Effector memory CD8-positive, alpha-beta T cell (primary cell): ENCODE data around the gene TNFAIP3.
A peak's percentile ranks its signal among the peaks of the same experiment; 100 is the strongest.

ENCODE experiments used
- ATAC-seq: fragments of 150-1000 bp; cut with Tn5 transposase; replicated peaks from 2 replicates; pipeline ENCODE4 v1.10.0; 2021; ENCODE audit warnings: mild to moderate bottlenecking, moderate library complexity
- DNase-seq, 3 experiments: peaks; one replicate each; pipeline ENCODE4 v3.0.0; 2021
- H3K27ac Mint-ChIP-seq, 2 donors: one replicate each; pipeline ENCODE4 v1.8.0; 2022; ENCODE audit warnings: mild to moderate bottlenecking in 2 of 2, mixed read lengths in 2 of 2, moderate library complexity in 2 of 2
- H3K27me3 Mint-ChIP-seq, 2 donors: one replicate each; pipeline ENCODE4 v1.8.0; 2022; ENCODE audit warnings: mixed read lengths in 2 of 2
- H3K36me3 Mint-ChIP-seq: one replicate; pipeline ENCODE4 v1.8.0; 2022; ENCODE audit warnings: mild to moderate bottlenecking, moderate library complexity, mixed read lengths; ENCODE audit not compliant: insufficient read depth
- H3K4me1 Mint-ChIP-seq, 2 donors: one replicate each; pipeline ENCODE4 v1.8.0; 2022; ENCODE audit warnings: low read depth in 2 of 2, mixed read lengths in 2 of 2
- H3K4me3 Mint-ChIP-seq, 2 donors: one replicate each; pipeline ENCODE4 v1.8.0; 2022; ENCODE audit warnings: mild to moderate bottlenecking in 2 of 2, mixed read lengths in 2 of 2, moderate library complexity in 2 of 2
- H3K9me3 Mint-ChIP-seq, 2 donors: one replicate each; pipeline ENCODE4 v1.8.0; 2022; ENCODE audit warnings: mixed read lengths in 2 of 2

The TNFAIP3 gene

GRCh38 chr6:137872581-137873115 is 5.6 kb downstream of the TNFAIP3 start:
- Mint-ChIP-seq H3K27ac (peak overlapping the region; percentile 97 to 100), H3K4me1 (peaks cover 53 to 63% of the 10 kb centered on the region in 2 donors), H3K36me3 (peaks cover 100% of the 10 kb centered on the region)

GRCh38 chr6:137873273-137873762 is 6.3 kb downstream of the TNFAIP3 start:
- Mint-ChIP-seq H3K27ac (peak overlapping the region; percentile 97 to 100), H3K4me3 (peak overlapping the region; percentile 79 to 95)
- peak; percentile 40 to 58 (median 57) for DNase-seq

More at GRCh38 chr6:137872581-137873115, 5.6 kb downstream of the TNFAIP3 start:
- DNase-seq (no peak), ATAC-seq (no peak)
- Mint-ChIP-seq H3K9me3 (no peaks in the 10 kb centered on the region), H3K27me3 (no peaks in the 10 kb centered on the region), H3K4me3 (peak overlapping the region; percentile 79 to 95)

GRCh38 chr6:137874204-137875057 is 7.4 kb downstream of the TNFAIP3 start:
- peak overlapping the region; percentile 97 to 100 for H3K27ac Mint-ChIP-seq
- peak in 2 of 3 experiments; percentile 16 to 25 for DNase-seq
- H3K27me3 Mint-ChIP-seq: no peaks in the 10 kb centered on the region
- H3K36me3 Mint-ChIP-seq: peaks cover 100% of the 10 kb centered on the region
- H3K9me3 Mint-ChIP-seq: no peaks in the 10 kb centered on the region
- no peak for ATAC-seq
- H3K4me3 Mint-ChIP-seq: peak overlapping the region; percentile 40 to 79
- H3K4me1 Mint-ChIP-seq: peaks cover 50 to 55% of the 10 kb centered on the region in 2 donors

More at GRCh38 chr6:137873273-137873762, 6.3 kb downstream of the TNFAIP3 start:
- H3K36me3 Mint-ChIP-seq: peaks cover 100% of the 10 kb centered on the region
- peaks cover 50 to 58% of the 10 kb centered on the region in 2 donors for H3K4me1 Mint-ChIP-seq
- H3K27me3 Mint-ChIP-seq: no peaks in the 10 kb centered on the region
- H3K9me3 Mint-ChIP-seq: no peaks in the 10 kb centered on the region
- peak; percentile 31 for ATAC-seq

GRCh38 chr6:137875058-137875520 is 8.0 kb downstream of the TNFAIP3 start:
- ATAC-seq: no peak
- Mint-ChIP-seq H3K9me3 (no peaks in the 10 kb centered on the region), H3K36me3 (peaks cover 100% of the 10 kb centered on the region), H3K4me1 (peaks cover 45 to 50% of the 10 kb centered on the region in 2 donors), H3K27me3 (no peaks in the 10 kb centered on the region), H3K4me3 (peak overlapping the region; percentile 40 to 79), H3K27ac (peak overlapping the region; percentile 79 to 100)
- DNase-seq: peak in 2 of 3 experiments; percentile 21 to 35

- Mint-ChIP-seq H3K9me3 (no peaks in the 10 kb centered on the region), H3K4me3 (peak overlapping the region; percentile 40 to 79), H3K27ac (peak overlapping the region; percentile 79 to 100), H3K27me3 (no peaks in the 10 kb centered on the region), H3K36me3 (peaks cover 100% of the 10 kb centered on the region), H3K4me1 (peaks cover 41 to 45% of the 10 kb centered on the region in 2 donors)
- DNase-seq: peak in 1 of 3 experiments; percentile 9
- no peak for ATAC-seq
Observed at GRCh38 chr6:137875606-137876005, 8.5 kb downstream of the TNFAIP3 start.

DNA sequence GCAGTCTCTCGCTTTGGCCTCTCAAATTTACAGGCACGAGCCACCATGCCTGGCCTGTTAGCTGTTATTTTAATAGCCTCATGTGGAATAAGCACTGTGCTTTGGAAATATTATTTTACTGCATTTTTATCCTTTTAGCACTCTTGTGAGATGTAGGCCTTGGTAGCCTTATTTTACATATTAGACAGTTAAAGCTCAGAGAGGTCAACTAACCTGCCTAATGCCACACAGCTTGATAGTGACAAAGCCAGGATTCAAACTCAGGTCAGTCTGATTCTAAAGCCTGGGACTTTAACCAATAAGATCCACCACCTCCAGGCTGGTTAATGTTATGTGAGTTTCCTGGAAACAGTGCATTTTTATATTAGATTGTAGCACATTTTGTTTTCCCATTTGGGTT is 9.5 kb downstream of the TNFAIP3 start:
- H3K4me3 Mint-ChIP-seq: peak overlapping the region in 1 of 2 donors; percentile 80
- no peak for ATAC-seq
- H3K27ac Mint-ChIP-seq: peak overlapping the region; percentile 97 to 100
- peaks cover 39 to 45% of the 10 kb centered on the region in 2 donors for H3K4me1 Mint-ChIP-seq
- no peaks in the 10 kb centered on the region for H3K27me3 Mint-ChIP-seq
- H3K9me3 Mint-ChIP-seq: no peaks in the 10 kb centered on the region
- DNase-seq: no peak
- H3K36me3 Mint-ChIP-seq: peaks cover 100% of the 10 kb centered on the region

- DNase-seq (no peak), ATAC-seq (no peak)
- Mint-ChIP-seq H3K27ac (peak overlapping the region; percentile 97 to 100), H3K4me3 (peak overlapping the region in 1 of 2 donors; percentile 80), H3K36me3 (peaks cover 100% of the 10 kb centered on the region), H3K4me1 (peaks cover 34 to 40% of the 10 kb centered on the region in 2 donors), H3K9me3 (no peaks in the 10 kb centered on the region), H3K27me3 (no peaks in the 10 kb centered on the region)
Observed at GRCh38 chr6:137877113-137877512, 10.1 kb downstream of the TNFAIP3 start.

GRCh38 chr6:137877606-137878005 is 10.5 kb downstream of the TNFAIP3 start:
- DNase-seq: peak in 1 of 3 experiments; percentile 9
- Mint-ChIP-seq H3K4me3 (peak overlapping the region in 1 of 2 donors; percentile 80), H3K9me3 (no peaks in the 10 kb centered on the region), H3K27ac (peak overlapping the region; percentile 97 to 100), H3K36me3 (peaks cover 100% of the 10 kb centered on the region), H3K27me3 (no peaks in the 10 kb centered on the region), H3K4me1 (peaks cover 33 to 40% of the 10 kb centered on the region in 2 donors)
- ATAC-seq: no peak

DNA sequence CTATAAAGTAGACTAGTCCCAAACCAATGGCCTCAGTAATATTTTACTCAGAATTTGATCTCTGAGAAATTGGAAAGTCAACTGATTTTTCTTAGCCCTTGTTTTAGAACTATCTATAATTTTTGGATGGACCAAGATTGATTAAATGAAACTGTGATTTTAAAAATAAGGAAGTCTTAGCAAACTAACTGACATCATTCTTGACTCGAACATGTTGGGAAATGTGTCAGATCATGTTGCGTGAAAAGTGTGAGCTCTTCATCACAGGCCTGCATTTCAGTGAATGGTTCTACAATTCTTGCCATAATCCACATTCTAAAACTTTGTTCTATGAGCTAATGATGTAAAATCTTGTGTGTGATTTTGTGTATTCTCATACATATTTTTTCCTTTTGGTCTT is 11.0 kb downstream of the TNFAIP3 start:
- Mint-ChIP-seq H3K4me3 (peak overlapping the region; percentile 60 to 80), H3K4me1 (peaks cover 32 to 40% of the 10 kb centered on the region in 2 donors), H3K9me3 (no peaks in the 10 kb centered on the region), H3K27me3 (no peaks in the 10 kb centered on the region), H3K36me3 (peaks cover 100% of the 10 kb centered on the region), H3K27ac (peak overlapping the region; percentile 97 to 100)
- ATAC-seq (no peak), DNase-seq (no peak)

DNA sequence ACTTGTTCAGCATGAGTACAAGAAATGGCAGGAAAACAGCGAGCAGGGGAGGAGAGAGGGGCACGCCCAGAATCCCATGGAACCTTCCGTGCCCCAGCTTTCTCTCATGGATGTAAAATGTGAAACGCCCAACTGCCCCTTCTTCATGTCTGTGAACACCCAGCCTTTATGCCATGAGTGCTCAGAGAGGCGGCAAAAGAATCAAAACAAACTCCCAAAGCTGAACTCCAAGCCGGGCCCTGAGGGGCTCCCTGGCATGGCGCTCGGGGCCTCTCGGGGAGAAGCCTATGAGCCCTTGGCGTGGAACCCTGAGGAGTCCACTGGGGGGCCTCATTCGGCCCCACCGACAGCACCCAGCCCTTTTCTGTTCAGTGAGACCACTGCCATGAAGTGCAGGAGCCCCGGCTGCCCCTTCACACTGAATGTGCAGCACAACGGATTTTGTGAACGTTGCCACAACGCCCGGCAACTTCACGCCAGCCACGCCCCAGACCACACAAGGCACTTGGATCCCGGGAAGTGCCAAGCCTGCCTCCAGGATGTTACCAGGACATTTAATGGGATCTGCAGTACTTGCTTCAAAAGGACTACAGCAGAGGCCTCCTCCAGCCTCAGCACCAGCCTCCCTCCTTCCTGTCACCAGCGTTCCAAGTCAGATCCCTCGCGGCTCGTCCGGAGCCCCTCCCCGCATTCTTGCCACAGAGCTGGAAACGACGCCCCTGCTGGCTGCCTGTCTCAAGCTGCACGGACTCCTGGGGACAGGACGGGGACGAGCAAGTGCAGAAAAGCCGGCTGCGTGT is 11.6 kb downstream of the TNFAIP3 start:
- Mint-ChIP-seq H3K36me3 (peaks cover 100% of the 10 kb centered on the region), H3K27ac (peak overlapping the region; percentile 97 to 100), H3K4me3 (peak overlapping the region; percentile 60 to 80), H3K27me3 (no peaks in the 10 kb centered on the region), H3K9me3 (peaks cover 0 to 2% of the 10 kb centered on the region in 2 donors), H3K4me1 (peaks cover 31 to 39% of the 10 kb centered on the region in 2 donors)
- DNase-seq (peak; percentile 43 to 49 (median 44)), ATAC-seq (peak; percentile 3)

DNA sequence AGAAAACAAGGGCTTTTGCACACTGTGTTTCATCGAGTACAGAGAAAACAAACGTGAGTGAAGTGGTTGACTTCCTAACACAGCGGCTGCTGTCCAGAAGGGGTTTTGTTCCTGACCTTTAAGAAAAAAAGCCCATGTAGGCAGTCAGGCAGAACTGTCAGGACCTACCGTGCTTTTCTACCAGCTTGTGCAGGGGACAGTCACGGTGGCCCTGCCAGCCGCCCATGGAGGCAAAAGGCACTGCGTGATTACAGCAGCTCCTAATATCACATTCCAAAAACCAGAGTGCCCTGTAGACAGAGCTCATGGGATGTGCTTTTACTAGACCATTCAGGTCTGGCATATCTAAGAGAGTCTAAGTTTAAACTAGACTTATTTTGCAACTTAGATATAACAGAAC is 12.2 kb downstream of the TNFAIP3 start:
- no peaks in the 10 kb centered on the region for H3K27me3 Mint-ChIP-seq
- H3K4me1 Mint-ChIP-seq: peaks cover 34 to 40% of the 10 kb centered on the region in 2 donors
- peaks cover 100% of the 10 kb centered on the region for H3K36me3 Mint-ChIP-seq
- DNase-seq (peak in 2 of 3 experiments; percentile 25 to 36), ATAC-seq (no peak)
- peaks cover 0 to 2% of the 10 kb centered on the region in 2 donors for H3K9me3 Mint-ChIP-seq
- peak overlapping the region; percentile 97 to 100 for H3K27ac Mint-ChIP-seq
- H3K4me3 Mint-ChIP-seq: peak overlapping the region; percentile 60 to 80

GRCh38 chr6:137879885-137880745 is 13.1 kb downstream of the TNFAIP3 start:
- peaks cover 100% of the 10 kb centered on the region for H3K36me3 Mint-ChIP-seq
- DNase-seq (peak in 1 of 3 experiments; percentile 23), ATAC-seq (no peak)
- peak overlapping the region; percentile 40 to 80 for H3K4me3 Mint-ChIP-seq
- H3K27me3 Mint-ChIP-seq: no peaks in the 10 kb centered on the region
- peaks cover 0 to 2% of the 10 kb centered on the region in 2 donors for H3K9me3 Mint-ChIP-seq
- H3K4me1 Mint-ChIP-seq: peaks cover 31 to 39% of the 10 kb centered on the region in 2 donors
- peak overlapping the region; percentile 97 to 100 for H3K27ac Mint-ChIP-seq
